TTC549 (cell line): ENCODE measurements around the gene PTMA.
A peak's percentile ranks its signal among the peaks of the same experiment; 100 is the strongest.

Experiments used
- FAIRE-seq: peaks from 2 replicates; lab custom pipeline; 2012; peaks lifted over from hg19 to GRCh38; lab: Jason Lieb, UNC

PTMA gene

GRCh38 chr2:231676243-231676642 lies 32.1 kb upstream of the PTMA start:
- FAIRE-seq = no peak

GRCh38 chr2:231677632-231678104 lies 30.7 kb upstream of the PTMA start:
- FAIRE-seq = no peak

- no peak for FAIRE-seq
These were observed 28.4 kb upstream of the PTMA start for GRCh38 chr2:231679908-231680284.

DNA sequence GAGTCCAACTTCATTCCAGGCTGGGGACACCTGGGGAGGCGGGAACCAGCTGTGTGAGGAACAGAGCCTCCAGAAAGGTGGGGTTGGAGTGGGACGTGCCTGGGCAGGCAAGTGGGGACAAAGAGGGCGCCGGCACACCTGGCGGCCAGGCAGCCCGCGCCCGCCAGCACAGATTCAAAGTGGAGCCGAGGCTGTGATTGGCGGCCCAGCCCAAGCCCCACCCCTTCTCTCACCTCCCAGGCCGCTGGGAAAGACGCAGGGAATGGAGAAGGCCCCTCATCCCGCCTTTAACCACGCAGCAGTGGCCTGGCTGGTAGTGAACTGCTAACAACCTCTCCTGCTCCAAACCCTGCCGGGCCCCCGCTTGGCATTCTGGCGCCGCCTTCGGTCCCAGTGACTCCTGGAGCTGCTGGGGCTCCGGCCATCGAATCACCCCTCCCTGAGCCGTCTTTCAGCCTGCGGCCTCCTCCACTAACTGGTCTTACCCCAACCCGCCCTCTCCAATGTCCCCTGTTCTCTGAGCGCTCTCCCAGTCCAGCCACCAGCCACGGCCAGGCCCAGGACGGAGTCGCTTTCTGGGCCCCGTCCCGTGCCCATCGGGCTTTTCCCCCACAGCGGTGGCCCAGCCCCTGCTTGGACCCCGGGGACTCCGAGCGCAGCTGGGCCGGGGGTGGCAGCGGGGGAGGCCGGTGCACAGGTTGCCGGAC lies 27.9 kb upstream of the PTMA start:
- no peak for FAIRE-seq

GRCh38 chr2:231680992-231681852 lies 27.1 kb upstream of the PTMA start:
- FAIRE-seq = no peak

GRCh38 chr2:231682603-231683291 lies 25.6 kb upstream of the PTMA start:
- FAIRE-seq = no peak

- no peak for FAIRE-seq
These were observed 24.8 kb upstream of the PTMA start for GRCh38 chr2:231683292-231684235.

DNA sequence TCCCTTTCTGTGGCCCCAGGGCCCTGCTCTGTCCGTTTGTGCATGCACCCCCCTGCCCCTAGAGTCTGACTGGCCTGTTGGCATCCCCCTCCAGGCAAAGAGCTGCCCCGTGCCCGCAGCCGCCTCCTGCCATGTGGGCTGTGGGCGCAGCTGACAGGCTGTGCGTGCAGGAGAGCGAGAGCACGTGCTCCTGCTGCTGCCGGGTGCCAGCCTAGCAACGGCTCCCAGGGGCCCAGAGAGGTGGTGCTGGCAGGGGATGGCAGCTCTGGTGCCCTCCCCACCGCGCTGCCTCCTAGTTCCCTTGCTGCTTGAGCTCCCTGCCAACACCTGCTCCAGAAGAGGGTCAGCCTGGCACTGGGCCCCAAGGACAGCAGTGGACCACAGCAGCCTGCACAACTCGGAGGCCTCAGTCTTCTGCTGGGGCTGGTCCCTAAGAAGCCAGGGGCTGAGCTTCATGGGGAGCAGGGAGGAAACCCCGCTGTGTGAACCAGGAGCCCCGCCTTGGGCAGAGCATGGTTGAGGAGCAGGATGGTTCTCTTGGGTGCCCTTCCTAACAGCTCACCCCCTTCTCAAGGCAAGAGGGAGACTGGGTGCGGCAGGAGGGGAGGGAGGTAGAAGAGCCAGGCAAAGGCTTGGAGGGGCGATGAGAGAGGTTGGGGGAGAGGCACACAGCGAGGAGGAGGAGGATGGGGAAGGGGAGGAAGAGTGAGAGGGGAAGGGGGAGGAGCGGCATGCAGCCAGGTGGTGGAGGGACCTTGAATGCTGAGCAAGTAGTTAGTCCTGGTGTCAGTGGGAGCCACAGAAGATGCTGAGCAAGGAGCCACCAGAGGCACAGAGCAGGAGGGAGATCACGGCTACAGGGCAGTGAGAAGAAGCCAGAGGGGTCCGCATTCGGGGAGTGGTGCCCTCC lies 23.8 kb upstream of the PTMA start:
- FAIRE-seq = no peak

DNA sequence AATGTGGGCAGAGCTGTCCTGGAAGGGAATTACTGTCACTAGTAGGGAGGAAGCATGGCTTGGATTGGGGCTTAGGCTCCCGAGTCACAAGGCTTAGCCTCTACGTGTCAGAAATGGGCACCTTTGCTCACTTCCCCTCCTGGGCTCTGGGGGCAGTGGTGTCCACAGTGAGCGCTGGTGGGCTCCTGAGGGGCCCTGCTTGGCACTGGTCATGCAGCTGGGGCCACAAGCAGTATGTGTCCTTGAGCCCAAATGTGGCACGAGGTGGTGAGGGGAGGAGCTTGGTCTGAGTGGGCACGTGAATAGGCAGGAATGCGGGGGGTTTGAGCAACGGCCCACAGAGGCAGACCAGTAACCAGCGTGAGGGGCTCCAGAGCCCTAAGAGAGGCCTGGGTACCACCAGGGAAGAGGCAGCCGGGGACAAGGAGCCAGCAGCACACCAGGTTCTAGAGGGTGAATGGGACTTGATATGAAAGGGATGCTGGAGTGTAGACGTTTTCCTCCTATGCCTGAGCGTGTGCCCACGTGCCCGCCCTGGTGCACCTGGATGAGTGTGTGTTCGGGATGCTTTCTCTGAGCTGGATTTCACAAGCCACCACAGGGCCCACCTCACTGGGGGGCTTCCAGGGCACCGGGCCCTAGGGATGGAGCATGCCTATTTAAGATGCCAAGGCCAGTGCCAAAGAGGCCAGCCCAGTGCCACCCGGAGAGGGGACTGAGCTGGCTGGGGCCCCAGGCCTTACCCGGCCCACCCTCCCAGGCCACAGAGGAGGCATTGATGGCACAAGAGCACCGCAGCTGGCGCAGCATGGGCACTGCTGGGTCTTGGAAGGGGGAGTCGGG lies 22.8 kb upstream of the PTMA start:
- FAIRE-seq = no peak

DNA sequence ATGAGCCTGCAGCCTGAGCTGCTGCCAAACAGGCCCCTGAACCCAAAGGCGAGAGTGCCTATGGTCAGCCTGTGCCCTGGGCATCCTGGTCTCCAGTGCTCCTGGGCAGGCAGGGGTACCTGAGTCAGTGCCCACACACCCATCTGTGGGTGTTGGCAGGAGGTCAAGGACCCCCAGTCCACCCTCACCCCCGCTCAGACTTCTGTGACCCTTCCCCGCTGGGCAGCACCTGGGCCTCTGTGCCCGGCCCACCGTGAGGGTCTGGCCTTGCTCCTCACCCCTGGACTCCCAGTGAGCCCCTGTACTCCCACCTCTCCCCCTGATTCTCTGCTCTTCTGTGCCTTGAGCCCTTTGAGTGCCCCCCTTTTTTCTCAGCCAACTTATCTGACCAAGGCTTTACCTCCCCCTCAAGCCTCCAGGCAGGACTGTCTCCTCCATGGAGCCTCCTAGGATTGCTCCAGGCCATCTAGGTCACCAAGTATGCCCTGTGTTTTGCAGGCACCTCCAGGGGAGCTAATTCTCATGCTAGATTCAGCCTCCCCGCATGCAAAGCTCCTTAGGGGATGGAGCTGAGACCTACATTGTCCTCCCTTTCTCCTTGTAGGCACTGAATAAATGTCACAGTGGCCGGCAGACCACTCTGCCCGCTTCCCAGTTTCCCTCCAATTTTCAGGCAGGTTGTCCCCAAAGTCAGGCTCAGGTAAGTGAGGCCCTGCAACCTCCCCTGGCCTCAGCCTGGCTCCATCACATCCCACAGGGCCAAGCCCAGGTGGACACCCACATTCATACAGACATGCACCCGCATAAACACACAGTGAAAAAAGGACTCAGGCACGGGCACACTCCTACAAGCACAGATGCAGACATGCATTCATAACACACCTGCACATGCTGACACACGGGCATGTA lies 21.9 kb upstream of the PTMA start:
- no peak for FAIRE-seq

- FAIRE-seq = peak; percentile 34
These were observed 21.0 kb upstream of the PTMA start for GRCh38 chr2:231687133-231687852.

DNA sequence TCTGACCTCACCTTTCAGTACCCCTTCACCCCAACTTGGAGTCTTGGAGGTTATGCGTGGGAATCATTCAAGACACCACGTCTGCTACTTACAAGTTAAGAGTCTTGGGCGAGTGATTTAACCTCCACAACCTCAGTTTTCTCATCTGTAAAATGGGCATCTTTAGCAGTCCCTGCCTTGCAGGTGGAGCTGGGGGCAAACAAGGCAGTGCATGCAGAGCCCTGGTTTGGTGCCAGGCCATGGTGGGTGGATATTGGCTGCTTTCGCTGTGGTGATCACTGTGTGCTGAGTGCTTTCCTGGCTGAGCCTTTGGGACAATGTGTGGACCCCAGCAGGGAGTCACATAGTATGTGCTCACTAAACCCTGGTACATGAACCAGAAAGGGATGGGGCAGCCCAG lies 20.4 kb upstream of the PTMA start:
- FAIRE-seq = no peak

DNA sequence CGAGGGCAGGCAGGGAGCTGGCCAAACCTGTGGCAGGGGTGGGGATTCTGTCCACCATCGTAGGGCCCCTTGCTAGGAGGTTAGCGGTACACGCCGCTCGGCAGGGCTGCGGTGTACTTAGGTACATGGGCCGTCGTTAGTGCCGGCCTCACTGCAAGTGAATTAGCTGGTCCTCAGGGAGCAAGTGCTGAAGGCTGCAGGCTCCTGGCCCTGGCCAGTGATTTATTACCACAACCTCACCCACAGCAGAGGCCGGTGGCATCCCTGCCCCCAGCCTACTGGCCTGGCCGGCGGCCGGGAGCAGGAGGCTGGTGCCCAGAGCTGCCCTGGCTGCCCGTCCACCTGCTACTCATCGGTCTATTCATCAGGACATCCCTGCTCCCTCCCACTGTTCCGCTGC lies 19.6 kb upstream of the PTMA start:
- FAIRE-seq = no peak

DNA sequence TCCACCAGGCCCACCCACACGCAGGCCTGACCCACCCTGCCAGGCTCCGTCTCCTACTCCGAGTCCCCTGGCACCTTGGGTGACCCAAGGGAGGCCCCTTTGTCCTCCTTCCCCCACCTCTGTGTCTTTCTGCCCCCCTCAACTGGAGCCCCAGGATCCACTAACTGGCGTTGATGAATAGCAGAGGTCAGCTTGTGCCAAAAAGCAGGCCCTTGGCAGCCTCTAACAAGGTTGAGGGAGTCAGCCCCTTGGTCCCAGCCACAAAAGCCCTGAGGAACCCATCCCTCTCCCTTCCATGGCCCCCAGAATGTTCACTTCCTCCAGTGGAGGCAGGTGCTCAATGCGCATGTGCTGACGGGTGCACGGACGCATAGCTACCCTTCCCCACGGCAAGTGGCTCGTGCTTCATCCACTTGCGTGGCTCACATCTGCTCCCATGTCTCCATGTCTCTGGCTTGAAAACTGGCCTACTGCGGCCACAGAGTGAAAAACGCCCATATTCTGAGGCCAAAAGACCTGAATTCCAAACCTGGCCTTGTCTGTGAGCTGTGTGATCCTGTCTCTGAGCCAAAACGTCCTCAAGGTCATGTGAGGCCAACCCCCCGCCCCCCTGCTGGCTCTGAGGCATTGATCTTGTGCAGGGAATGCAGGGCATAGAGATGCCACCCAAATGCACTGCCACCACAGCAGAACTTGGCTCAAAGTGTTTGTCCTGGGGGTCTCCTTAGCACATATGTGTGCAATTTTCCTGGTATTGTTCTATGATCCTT lies 19.0 kb upstream of the PTMA start:
- no peak for FAIRE-seq

DNA sequence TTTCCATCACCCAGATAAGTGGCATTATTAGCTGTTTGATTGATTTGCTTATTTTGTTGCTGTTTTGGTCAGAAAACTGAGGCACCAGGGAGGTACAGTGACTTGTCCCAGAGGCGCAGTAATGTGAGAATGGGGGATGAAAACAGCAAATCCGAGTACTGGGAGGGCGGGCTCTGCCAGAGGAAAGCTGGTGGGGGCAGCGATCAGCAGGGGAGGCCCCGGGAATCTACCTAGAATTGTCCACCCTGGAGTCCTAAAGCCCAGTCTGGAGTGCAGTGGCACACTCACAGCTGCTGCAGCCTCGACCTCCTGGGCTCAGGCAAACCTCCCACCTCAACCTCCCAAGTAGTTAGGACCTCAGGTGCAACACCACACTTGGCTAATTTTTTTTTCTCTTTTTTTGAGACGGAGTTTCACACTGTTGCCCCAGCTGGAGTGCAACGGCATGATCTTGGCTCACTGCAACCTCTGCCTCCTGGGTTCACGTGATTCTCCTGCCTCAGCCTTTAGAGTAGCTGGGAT lies 17.0 kb upstream of the PTMA start:
- FAIRE-seq = no peak

- no peak for FAIRE-seq
These were observed 15.5 kb upstream of the PTMA start for GRCh38 chr2:231692847-231693246.

- no peak for FAIRE-seq
These were observed 14.4 kb upstream of the PTMA start for GRCh38 chr2:231693956-231694355.
